Measurements from ENCODE around the gene CTSC.
"Not testable (repeated sequence)": the region's sequence is repeated elsewhere in the genome, so short reads cannot be mapped to it uniquely, and the experiment has no call there.

CTSC gene

DNA sequence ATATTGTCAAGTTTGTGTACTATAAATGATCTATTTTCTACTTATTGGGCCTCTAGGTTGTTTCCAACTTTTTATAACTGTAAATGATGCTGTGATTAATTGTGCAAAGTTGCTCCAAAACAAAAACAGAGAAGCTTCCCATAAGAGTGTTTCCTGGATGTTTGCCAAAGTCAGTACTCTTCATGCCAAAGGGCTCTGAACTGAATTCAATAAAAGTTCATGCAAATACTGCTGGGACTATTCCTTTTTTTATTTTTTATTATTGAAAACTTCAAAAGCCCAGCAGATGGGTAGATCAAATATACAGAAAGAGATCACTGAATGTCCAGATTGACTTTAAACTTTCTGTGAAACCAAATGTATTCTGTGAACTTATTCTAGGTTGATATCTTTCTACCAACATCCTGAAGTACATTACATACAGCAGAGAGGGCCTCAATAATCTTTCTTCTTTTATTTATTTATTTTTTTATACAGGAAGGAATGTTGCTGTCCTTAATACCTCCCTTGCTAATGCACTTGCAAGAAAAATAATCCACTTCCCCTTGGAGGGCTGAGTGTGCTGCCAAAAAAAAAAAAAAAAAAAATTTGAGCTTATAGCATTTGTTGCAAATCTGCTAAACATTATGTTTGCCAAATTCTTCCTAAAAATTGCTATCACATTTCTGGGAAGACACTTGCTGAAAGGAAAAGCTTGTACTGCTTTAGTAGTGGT, 53.0 kb downstream of the CTSC start:
- in situ Hi-C loops (cut with MboI; ENCODE audit: low sequenced_read_pairs) = no loop called here

DNA sequence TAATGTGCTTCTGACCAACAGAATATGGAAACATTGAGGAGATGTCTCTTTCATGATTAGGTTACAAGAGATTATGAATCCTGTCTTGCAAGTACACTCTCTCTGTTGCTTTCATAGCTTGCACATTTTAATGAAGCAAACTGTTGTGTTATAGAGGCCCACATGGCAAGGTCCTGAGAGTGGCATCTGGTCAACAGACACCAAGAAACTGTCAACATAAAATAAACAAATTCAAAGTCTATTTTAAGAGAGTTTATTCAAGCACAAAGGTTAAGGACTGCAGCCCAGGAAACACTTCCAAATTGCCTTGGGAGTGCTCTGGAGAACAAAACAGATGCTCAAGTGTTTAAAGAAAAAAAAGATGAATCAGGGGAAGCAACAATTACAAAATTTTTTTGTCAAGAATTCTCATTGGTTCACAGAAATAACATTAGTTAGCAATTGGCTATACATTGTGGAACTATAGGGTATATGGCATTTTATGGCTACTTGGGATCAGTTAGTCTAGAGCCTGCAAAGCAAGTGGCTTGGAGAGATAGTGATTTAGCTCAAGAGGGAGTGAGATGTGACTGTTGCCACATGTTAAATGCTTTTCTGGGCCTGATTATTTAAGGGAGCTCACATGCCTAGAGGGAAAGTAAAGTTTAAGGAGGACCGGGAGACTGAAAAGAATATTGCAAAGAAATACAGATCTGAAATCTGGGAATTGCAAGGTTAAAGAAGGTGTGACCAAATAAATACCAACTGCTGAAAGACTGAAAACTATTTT, 54.6 kb downstream of the CTSC start:
- in situ Hi-C loops (cut with MboI; ENCODE audit: low sequenced_read_pairs) = no loop called here

DNA sequence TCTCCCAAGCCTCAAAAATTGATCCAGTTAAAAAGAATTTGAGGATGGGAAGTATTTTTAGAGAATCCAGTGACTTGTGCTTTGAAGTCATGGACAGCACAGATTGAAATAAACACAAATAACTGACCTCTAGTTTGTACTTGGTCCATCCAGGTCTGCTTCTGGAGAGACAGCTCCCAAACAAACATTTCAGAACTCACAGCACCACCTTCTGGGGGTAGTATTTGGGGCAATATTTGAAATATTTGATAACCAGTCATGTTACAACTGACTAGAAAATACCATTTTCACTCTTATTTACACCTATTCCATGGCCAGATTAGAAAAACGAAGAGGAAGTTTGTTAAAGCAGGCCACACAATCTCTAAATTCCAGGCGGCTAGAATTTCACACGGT, 56.2 kb downstream of the CTSC start:
- in situ Hi-C loops (cut with MboI; ENCODE audit: low sequenced_read_pairs) = no loop called here

DNA sequence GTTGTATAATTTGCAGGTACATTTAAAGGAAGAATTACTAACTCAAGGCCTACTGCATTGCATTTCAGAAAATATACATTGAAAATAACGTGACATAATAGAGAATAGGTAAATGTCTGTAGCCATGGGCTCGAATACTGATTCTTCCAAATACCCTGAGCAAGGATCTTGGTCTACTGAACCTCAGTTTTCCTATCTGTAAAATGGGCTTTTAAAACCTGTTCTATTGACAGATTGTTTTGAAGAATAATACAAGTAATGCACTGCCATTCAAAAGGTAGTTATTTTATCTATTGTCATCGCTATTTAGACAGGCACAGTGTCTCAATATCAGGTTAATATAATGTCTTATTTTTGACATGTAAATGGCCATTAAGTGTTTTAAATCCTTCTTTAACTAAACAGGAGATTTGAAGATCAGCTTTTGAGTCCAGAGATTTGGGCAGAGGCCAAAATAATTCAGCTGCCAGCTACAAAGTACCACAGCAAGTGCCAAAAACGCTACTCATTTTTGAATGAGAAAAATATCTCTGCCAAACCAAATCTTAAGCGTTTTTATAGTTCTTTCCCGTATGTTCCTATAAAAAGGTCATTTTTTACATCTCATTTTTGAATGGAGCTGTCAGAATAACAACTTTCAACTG, 56.7 kb downstream of the CTSC start:
- in situ Hi-C loops (cut with MboI; ENCODE audit: low sequenced_read_pairs) = no loop called here

DNA sequence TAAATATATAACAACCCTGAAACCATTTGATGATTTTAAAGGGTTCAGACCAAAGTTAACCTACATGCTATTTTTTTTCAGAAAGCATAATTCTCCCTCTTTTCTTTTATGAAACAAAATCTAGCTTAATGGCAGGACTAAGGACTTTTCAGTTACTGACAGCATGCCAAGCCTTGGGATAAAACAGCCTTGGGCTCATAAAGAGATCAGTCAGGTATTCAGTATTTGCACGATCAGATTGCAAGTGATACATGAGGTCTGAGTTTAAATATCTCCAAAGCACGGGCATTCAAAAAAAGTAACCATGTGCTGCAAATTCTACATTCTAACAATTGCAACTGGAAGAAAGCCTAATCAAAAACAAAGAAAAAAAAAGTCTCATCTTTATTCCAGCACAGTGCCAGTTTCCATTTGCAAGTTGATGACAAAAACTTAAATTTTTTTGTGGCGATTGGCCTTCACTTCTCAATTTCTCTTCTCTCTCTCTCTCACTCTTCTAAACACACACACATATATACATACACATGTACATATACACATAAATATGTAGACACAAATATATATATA, 60.1 kb downstream of the CTSC start:
- in situ Hi-C loops (cut with MboI; ENCODE audit: low sequenced_read_pairs) = no loop called here

DNA sequence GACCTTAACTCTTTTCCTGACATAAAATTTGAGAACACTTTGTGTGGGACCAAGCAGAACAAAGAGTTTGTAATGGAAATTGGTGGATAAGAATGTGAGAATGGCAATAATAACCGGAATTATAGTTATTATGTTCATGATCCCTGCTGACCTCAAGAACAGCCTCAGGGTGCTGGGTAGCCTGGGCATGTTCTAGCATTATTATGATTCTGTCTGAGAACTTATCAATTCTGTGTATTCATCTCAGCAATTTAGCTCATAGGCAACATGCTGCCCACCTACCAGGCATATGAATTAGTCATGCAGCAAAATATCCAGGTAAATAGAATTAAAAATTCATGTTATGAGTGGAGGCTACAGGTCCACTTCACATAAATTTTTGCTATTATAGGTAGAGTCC, 61.9 kb downstream of the CTSC start:
- in situ Hi-C loops (cut with MboI; ENCODE audit: low sequenced_read_pairs) = no loop called here

DNA sequence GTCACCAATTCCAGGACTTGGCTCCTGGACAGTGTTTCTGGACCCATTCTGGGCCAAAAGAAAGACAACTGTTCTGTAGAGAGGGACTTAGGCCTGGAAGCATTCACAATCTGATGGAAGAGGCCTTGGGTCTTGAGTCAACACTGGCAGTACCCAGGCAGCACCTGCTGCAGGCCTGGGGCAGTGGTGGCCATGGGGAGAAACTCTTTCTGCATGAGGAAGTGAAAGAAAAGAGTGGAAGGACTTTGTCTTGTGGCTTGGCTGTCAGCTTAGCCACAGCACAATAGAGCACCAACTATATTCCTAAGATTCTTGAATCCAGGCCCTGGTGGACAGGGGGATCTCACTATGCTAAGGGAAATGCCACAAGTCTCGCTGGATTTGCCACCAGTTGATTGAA, 70.6 kb downstream of the CTSC start:
- in situ Hi-C loops (cut with MboI; ENCODE audit: low sequenced_read_pairs) = no loop called here

DNA sequence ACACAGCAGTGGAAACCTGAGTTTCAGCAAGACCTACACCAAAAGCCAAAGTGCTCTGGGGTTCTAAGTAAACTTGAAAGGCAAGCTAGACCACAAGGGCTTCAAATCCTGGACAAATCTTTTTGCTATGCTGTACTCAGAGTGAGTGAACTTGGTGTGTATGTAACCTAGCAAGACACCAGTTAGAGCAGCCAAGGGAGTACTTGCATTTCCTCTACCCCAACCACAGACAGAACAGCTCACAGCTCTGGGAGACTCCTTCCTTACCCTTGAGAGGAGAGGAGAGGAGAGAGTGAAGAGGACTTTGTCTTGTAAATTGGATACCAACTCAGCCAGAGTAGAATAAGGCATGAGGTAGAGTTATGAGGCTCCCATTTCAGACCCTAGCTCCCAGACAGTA, 71.4 kb downstream of the CTSC start:
- in situ Hi-C loops (cut with MboI; ENCODE audit: low sequenced_read_pairs) = no loop called here

DNA sequence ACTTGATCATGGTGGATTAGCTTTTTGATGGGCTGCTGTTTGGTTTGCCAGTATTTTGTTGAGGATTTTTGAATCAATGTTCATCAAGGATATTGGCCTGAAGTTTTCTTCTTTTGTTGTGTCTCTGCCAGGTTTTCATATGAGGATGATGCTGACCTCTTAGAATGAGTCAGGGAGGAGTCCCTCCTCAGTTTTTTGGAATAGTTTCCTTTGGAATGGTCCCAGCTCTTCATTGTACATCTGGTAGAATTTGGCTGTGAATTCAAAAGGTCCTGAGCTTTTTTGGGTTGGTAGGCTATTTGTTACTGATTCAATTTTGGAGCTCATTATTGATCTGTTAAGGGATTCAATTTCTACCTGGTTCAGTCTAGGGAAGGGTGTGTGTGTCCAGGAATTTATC, 78.1 kb downstream of the CTSC start:
- in situ Hi-C loops (cut with MboI; ENCODE audit: low sequenced_read_pairs) = no loop called here

DNA sequence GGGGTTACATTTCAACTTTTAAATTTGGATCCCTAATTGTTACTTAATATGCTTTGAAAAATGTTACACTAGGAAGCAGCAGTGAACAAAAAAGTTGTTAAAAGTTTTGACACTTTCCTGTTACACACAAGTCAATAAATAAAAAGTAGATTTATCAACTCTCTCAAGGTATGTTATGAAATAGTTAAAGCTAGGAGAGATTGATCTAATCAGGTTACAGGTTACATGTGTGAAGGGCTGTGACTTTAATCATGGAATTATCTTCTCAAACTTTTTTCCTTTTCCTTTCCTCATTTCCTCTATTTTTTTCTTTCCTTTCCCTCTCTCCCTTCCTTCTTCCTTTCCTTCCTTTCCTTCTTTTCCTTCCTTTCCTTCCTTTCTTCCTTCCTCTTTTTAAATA, 85.3 kb downstream of the CTSC start:
- in situ Hi-C loops (cut with MboI; ENCODE audit: low sequenced_read_pairs) = no loop called here

DNA sequence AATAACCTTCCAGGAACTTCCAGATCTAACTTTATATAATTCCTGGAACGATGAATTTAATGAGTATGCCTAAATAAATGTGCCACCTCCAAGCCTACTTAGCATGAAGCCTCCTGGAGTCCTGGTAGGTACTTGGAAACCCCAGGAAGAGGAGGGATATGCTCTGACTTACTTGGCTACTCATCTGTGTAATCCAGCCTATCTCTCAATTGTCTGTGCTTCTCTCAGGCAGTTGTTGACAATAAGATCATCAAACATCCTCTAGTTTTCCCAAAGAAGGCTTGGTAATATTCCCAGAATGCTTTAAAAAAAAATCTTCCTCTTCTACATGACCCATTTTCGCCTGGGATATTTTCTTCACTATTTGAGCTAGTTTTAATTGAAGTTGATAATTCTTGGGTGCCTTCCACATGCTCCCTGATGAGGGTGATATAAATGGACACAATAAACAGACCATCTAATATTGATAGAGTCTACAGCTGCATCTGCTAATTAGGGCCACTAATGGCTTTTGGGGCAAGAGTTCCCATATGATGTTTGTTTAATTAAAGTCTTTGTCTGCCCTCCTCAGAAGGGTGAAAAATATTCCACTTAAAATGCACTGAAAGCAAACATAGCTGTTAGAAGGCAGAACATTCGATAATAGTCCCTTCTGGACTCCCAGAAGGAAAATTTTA, 86.8 kb downstream of the CTSC start:
- in situ Hi-C loops (cut with MboI; ENCODE audit: low sequenced_read_pairs) = no loop called here

DNA sequence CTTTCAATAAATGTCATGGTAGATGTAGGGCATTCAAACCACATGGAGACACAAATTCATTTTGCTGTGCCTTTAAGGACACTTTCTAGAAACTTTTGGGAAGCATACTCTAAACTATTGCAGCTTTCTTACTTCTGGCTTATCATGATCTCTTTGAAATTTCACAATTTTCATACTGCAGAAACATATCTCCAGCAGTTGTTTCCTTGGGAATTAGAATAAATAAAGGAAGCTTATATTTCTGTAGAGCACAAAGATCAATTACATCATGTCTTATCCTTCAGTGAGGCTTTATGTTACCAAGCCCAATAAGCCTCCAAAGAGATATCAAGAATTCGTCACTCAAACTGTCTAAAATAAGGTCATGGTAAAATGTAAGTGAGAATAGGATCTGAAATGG, 87.8 kb downstream of the CTSC start:
- in situ Hi-C loops (cut with MboI; ENCODE audit: low sequenced_read_pairs) = no loop called here

DNA sequence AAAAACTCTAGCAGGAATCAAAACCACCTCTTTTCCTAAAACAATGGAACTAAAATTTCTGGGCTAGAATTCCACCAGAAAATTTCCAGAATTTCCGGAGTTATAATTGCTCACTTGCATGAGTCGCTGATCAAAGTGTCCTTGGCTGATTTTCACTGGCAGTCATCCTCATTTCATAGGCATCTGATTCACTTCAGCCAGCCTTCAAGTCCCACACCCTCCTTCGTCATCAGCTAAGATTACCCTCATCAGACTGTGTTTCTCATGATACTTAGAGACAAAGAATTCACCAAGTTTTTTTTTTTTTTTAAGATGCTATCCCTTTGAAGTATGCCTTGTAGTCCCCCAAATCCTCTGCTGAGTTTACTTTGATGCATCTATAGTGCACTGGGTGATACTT, 90.8 kb downstream of the CTSC start:
- in situ Hi-C loops (cut with MboI; ENCODE audit: low sequenced_read_pairs) = no loop called here

DNA sequence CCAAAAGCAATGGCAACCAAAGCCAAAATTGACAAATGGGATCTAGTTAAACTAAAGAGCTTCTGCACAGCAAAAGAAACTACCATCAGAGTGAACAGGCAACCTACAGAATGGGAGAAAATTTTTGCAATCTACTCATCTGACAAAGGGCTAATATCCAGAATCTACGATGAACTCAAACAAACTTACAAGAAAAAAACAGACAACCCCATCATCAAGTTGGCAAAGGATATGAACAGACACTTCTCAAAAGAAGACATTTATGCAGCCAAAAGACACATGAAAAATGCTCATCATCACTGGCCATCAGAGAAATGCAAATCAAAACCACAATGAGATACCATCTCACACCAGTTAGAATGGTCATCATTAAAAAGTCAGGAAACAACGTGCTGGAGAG, 92.0 kb downstream of the CTSC start:
- in situ Hi-C loops (cut with MboI; ENCODE audit: low sequenced_read_pairs) = not testable (repeated sequence)
